IPS DF 4.7 (cell line): Measurements from ENCODE around the gene CSTPP1.

Source experiments
- DNase-seq: peaks from one replicate; pipeline ENCODE4 v3.0.0-alpha.2; 2013; ENCODE audit warnings: low spot score; ENCODE audit errors: extremely low read depth

Gene CSTPP1

GRCh38 chr11:47130543-47130942 lies 194.0 kb downstream of the CSTPP1 start:
- no peak for DNase-seq

- DNase-seq: no peak
Measured at GRCh38 chr11:47131136-47131535, 194.6 kb downstream of the CSTPP1 start.

- DNase-seq: no peak
Measured at GRCh38 chr11:47132490-47132889, 195.9 kb downstream of the CSTPP1 start.

GRCh38 chr11:47132981-47133380 lies 196.4 kb downstream of the CSTPP1 start:
- no peak for DNase-seq

DNA sequence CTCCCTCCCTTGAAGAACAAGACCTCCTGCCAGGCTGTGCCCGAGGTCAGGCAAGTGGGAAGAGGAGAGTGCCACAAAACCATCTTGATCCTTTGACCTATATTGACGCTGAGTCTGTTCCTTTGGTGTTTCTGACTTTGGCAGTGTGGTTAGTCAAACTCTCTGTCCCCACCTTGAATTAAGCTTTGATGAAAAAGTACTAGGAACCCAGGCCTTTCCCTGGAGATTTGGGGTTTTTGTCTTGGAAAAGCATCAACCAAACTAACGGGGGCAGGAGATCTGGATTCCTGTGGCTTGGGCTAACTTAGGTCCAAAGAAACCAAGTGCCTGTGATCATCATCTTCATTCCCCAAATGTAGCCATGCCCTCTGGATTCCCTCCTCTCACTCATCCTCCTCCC lies 199.8 kb downstream of the CSTPP1 start:
- no peak for DNase-seq

DNA sequence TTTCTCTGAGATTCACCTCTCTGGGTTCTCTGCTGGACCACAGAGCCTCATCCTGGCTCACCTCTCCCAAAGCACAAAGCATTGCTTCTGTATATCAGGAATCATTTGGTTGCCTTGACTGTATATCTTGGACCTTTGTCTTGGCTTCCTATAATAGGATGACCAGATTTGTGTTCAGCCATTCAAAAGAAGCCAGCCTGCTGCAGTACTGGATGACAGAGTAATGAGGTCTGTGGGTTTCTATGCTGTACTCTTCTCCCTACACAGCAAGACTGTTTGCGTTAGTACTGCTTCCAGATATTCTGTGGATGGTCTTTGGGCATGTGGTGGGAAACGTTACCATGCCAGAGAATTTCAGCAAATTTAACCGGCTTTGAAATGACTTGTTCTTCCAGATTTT lies 200.4 kb downstream of the CSTPP1 start:
- DNase-seq: no peak

GRCh38 chr11:47137476-47137875 lies 200.9 kb downstream of the CSTPP1 start:
- DNase-seq: no peak

- DNase-seq: no peak
Measured at GRCh38 chr11:47139878-47140277, 203.3 kb downstream of the CSTPP1 start.

GRCh38 chr11:47143322-47143721 lies 206.8 kb downstream of the CSTPP1 start:
- DNase-seq: no peak

DNA sequence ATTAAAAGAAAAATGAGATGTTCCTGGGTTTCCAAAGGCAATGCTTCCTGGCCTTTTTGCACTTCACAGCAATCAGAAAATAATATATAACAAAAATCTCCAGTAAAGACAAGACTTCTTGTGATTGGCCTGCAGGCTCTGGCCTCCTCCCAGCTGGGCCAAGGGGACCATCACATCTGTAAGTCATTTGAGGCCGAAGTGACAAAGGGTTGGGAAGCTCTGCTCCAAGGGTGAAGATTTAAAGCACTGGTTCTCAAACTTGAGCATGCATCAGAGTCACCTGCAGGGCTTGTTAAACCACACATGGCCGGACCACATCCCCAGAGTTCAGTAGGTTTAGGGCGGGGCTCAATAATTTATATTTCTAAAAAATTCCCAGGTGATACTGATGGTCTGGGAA lies 208.0 kb downstream of the CSTPP1 start:
- DNase-seq: no peak

DNA sequence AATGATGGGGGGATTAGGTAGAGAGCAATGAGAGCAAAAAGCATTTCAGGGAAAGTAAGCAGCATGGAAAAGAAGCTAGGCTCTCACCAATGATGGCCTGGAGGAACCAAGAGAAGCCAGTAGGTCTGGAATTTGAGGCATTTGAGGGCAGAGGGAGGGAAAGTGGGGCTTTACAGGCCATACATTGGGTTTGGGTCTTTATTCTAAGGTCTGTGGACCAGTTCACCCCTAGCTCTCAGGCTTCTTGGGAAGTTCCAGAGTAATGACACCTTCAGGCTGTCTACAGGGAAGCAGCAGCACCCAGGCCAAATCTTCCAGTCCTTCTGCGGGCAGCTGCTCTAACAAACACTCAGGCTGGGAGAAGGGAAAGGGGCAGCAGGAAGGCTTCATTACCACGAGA lies 210.7 kb downstream of the CSTPP1 start:
- no peak for DNase-seq

- no peak for DNase-seq
Measured at GRCh38 chr11:47147681-47148080, 211.1 kb downstream of the CSTPP1 start.

- no peak for DNase-seq
Measured at GRCh38 chr11:47148270-47148669, 211.7 kb downstream of the CSTPP1 start.

DNA sequence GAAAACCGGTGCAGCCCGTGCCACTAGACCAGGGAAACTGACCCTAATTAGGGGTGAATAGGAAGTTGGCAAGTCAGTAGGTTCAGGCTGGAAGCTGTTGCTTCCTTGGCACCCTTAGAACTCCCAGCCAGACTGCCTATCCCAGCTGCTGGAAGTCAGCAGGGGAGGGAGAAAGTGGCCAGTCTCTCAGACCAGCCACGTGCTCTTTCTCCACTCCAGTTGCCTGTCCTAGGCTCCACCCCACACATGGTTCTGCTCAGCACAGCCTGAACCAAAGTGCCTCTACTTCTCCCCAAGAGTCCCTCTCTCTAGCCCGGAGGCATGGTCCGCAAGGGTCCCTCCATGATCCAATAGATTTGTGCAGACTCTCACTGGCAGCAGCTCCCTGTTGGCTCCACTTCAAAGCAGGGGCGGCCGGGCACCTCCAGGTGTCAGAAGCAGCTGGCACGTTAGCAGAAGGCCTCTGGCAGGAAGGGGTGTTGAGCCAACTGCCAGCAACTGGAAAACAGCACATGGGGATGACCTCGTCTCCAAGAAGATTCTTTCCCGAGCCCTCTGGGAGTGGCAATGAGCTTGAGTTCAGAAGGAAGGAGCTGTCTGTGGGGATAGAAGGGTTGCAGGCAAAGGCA lies 212.5 kb downstream of the CSTPP1 start:
- no peak for DNase-seq

DNA sequence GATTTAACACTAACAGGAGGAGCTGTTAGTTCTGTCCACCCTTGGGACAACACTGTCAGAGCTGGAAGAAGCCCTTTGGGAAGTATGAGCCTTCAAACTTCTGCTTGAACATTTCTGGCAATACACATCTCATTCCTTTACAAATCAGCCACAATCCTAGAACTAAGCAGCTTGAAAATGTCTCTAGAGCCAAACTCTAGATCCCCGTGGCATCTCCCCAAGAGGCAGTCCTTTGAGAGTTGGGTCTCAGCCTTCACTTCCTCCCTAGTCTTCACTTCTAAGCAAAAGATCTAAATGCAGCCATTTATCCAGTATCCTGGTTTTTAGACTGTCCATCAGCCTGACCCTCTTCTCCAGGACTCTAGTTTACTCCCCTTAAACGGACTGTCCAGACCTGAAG lies 213.2 kb downstream of the CSTPP1 start:
- DNase-seq: no peak

DNA sequence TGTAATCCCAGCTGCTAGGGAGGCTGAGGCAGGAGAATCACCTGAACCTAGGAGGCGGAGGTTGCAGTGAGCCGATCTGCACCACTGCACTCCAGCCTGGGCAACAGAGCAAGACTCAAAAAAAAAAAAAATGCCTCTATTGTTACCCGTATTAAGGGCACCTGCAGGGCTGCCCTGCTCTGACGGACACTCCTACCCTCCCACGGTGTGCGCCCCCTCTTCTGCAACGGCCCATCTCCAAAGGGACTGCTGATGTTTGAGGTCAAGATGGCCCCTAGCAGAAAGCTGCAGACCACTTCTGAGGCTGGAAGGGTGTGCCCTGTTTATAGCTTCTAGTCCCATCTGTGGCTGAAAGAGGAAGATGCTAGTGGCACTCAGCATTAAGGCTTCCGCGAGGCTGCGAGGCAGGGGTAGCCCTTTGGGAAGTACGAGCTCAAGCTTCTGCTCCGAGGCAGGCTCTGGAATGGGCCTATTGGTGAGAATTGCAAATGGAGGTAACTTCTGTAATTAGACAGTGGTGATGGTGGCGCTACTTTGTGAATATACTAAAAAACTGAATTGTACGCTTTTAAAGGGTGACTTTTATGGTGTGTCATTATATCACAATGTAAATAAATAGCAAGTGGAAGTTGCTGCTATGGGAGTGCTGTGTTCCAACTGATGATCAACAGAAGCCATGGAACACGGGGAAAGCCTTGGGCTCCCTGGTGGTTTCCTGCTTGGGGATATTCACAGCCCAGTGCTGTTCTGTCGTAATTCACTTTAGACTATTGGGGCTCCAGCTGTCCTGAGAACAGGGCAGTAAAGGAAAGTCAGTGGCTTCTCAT lies 215.8 kb downstream of the CSTPP1 start:
- no peak for DNase-seq

GRCh38 chr11:47152953-47153950 lies 216.7 kb downstream of the CSTPP1 start:
- no peak for DNase-seq

- no peak for DNase-seq
Measured at GRCh38 chr11:47154616-47155570, 218.3 kb downstream of the CSTPP1 start.

GRCh38 chr11:47155879-47156278 lies 219.3 kb downstream of the CSTPP1 start:
- no peak for DNase-seq

DNA sequence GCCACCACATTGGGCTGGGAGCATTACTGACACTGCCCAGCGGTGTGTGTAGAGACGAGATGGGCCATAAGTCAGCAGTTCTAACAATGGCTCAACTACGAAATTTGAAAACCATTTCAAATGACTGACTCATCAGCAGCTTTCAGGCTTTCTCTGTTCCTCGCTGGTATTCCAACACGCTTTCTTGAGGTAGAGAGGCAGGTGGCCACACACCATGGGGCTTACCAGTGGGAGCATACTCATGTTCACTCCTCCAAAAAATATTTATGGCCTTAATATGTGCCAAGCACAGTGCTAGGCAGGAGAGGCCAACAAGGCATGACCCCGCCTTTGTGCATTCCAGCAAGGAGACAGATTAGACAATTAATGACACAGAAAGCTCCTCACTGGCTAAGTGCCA lies 219.8 kb downstream of the CSTPP1 start:
- DNase-seq: no peak

- no peak for DNase-seq
Measured at GRCh38 chr11:47156951-47157350, 220.4 kb downstream of the CSTPP1 start.
